CD4-positive, alpha-beta T cell treated with Interleukin-17A for 4 hours (primary cell): ENCODE results near the gene SAMD4A.
"Not testable (repeated sequence)": the region's sequence is repeated elsewhere in the genome, so short reads cannot be mapped to it uniquely, and the experiment has no call there.

Experiments used
- DNase-seq: peaks from one replicate; pipeline ENCODE4 v3.0.0-alpha.2; 2020; ENCODE audit warnings: mixed read lengths

The SAMD4A gene

DNA sequence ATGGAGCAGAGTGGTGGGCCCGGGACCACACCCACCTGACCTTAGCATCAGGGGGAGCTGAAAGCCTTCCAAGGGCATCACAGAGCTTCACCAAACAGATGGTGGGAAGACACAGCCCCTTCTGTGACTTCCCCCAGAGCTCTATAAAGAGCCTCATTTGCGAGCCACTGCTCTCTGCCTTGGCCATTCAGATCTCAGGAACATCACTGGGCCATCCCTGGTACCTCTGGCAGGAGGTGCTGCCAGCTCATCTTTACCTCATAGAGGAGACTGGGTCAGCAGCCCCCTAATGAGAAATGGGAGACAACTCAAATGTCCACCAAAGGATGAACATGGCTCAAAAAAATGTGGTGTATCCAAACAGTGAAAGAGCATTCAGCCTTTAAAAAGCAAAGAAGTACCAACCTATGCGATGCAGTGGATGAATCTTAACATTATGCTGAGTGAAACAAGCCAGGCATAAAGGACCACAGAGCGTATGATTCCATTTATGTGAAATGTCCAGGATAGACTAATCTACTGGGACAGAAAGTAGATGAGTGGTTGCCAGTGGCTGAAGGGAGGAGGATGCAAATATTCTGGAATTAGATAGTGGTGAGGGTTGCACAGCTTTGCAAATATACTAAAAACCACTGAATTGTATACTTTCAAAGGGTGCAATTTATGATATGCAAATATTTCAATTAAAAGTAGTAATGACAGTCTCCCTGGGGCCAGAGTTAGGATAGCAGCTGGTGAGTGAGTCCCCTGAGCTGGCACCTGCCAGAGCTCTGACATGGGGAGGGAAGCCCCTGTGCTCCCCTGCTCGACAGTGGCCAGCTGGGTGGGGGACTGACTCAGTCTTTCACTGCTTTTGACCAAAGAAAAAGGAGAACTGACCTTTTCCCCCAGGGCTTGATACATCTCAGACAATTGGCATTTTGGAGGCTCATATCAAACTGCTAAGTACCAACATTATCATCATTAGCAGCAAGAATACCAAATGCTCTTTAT is 219.1 kb downstream of the SAMD4A start:
- DNase-seq: no peak

GRCh38 chr14:54786838-54787237 is 219.9 kb downstream of the SAMD4A start:
- no peak for DNase-seq

DNA sequence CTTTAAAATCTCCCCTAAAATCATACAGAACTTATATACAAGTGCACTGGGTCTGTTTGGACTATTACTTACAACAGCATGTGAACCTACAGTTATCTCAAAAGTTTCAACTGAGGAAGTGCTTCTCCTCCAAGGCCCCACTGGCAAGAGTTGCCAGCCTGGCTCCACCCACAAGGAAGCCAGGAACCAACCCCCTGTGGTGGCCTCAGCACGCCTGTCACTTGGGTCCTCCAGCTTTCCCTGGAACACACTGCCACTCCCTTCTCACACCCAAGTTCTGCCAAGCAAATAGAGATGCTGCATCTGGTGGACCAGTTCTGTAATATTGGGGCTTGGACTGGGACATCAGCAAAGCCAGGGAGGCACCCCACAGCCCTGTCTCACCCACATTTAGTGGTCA is 220.3 kb downstream of the SAMD4A start:
- DNase-seq: no peak

DNA sequence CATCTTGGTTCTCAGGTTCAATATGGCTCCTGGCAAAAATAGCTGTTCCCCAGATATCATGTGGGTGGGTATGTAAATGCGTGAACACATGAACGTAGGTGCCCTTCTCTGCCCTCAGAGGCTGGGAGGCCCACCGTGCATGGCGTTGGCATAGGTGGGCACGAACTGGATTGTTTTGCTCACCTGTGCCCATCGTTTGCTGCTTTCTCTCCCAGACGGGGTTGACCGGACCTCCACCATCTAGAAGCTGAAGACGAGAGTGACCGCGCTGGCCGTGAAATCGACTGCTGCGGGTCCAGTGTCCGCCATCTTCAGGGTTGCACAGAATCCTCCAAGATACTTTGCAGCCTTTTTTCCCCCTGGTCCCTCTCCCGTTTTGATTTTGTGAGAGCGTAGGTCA is 221.8 kb downstream of the SAMD4A start:
- DNase-seq: no peak

DNA sequence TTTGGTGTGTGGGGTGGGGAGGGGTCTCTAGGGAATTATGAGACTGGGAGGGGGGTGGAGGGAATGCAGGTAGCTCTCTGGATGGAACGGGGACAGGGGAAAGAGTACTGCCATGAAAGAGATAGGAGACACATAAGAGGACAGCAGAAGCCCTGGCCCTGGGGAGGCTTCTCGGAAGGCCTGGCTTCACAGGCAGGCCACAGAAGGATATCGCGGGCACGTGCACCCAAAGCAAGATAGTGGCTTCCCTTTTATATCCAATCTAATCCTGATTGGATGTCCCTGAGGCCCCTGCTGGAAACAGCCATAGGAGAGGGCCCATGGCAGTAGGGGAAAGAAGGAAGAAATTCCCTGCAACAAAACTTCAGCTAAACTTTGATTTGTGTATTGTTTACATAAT is 222.2 kb downstream of the SAMD4A start:
- no peak for DNase-seq

DNA sequence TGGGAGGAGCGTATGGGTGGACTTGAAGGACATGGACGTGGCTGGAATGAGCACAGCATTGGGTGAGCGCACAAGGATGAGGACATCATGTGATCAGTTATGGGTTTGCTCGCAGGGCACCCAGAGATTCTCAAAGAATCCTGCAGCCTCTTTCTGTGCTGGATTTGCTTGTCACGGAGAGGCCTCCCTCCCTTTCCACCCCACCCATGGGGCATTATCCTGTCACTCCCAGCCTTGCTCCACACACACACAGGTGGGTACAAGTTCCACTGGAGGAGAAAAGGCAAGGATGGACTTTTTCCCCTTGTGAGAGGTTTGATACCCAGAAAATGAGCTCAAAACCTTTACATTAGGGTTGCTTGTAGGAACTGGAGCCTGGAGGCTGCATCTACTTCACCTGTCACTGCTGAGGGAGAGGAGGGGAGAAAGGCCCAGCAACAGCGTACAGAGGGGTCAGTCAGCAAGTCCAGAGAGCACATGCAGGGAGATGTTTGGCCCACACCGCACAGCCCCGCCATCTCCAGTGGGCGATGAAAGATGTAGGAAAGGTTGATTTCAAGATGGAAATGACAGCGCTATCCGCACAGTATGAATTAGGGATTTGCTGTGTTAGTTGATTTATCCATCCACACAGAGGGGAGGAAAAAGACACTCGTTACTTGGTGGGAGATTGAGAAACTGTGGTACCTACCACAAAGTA is 223.0 kb downstream of the SAMD4A start:
- DNase-seq: no peak

- DNase-seq: no peak
Measured at GRCh38 chr14:54791001-54791400, 224.1 kb downstream of the SAMD4A start.

GRCh38 chr14:54792288-54792687 is 225.4 kb downstream of the SAMD4A start:
- no peak for DNase-seq

DNA sequence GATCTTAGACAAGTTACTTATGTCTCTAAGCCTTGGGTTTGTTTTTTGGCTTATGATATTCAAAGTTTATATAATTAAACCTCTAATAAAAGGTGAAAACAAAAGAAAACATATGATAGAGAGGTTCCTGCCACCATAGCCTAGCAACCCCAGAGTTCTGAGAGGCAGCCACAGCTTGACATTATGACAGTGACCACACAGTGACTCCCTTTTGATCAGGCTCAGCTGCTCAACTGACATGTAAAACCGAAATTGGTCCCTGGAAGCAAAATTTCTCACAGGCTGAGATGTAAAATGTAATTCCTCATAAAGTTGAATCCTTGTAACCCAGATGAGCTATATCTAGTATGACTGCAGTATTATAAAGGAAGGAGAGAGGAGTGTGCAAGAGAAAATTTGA is 227.2 kb downstream of the SAMD4A start:
- DNase-seq: no peak

DNA sequence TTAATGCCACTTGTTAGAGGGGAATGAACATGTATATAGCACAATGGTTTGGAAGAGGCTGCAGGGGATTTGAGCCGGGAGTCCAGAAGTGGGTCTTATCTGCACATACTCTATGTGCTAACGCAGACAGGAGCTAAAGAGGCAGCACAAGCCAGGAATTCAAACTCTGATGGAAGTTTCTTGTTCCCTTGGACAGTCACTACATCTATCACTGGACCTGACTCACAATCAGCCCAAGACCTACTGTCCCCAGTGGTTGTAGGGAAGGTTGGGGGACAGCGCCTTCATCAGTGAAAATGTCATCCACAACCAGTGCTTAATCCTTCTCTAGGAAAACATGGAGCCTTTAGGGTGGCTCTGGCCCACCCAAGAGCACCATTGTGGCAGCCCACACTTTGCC is 227.9 kb downstream of the SAMD4A start:
- DNase-seq: no peak

GRCh38 chr14:54796961-54797360 is 230.0 kb downstream of the SAMD4A start:
- DNase-seq: no peak

DNA sequence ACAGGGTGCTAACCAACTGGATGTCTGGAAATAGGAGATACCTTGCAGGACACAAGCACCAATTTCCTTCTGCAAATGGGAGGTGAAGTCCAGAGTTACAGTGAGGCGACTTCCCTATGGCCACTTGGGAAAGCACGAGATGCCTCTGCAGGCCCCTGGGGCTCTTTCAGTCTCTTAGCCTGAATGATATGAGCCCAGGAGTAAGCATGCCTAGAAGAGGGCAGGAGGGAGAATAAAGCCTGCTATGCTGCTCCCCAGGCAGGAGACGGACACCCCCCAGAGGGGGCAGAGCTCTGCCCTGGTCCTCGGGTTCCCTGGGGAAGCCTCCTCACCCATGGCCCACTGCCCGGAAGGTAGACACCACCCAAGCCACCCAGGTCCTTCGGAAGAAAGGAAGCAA is 230.6 kb downstream of the SAMD4A start:
- no peak for DNase-seq

DNA sequence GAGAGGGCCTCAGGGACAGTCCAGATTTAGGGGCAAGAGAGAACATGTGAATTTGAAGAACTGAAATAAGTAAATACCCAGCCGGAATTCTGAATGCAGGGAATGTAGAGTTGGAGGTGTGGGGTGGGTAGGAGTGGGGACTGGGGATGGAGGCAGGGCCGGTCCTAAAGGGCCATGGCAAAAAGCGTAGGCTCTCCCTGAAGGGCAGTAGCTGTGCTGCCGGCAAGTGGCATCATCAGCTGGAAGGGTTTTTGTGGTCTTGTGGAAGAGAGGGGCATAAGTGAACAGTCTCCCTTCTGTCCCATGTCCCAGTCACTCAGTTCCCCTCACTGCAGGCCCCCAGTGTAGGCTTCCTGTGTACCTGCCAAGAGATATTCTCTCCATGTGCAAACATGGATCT is 231.1 kb downstream of the SAMD4A start:
- DNase-seq: no peak

GRCh38 chr14:54798465-54799124 is 231.7 kb downstream of the SAMD4A start:
- no peak for DNase-seq

- not testable (repeated sequence) for DNase-seq
Measured at GRCh38 chr14:54801482-54801881, 234.6 kb downstream of the SAMD4A start.

- DNase-seq: no peak
Measured at GRCh38 chr14:54803396-54803795, 236.5 kb downstream of the SAMD4A start.

GRCh38 chr14:54803926-54804537 is 237.1 kb downstream of the SAMD4A start:
- DNase-seq: no peak

DNA sequence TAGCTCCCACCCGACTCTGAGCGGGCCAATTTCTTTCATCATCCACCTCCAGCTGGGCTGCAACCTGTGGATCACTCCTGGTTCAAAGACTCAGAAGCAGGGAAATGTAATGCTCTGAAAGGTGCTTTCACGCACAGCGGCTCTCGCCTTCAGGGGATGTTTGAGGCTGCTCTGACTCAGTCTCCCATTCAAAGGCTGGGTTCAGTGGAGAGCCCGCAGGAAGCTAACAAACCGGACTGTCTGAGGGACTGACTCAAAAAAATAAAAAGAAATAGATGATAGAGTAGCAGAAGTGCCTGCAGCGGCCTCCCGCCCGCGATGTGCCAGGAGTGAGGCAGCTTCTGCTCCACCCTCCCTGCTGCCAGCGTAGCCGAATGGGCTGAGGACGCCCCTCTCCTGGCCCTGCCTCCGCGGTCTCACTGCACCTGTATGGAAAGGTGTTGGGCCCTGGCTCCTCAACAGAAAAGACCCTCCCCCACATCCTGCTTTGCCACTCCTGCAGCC is 237.7 kb downstream of the SAMD4A start:
- DNase-seq: no peak

DNA sequence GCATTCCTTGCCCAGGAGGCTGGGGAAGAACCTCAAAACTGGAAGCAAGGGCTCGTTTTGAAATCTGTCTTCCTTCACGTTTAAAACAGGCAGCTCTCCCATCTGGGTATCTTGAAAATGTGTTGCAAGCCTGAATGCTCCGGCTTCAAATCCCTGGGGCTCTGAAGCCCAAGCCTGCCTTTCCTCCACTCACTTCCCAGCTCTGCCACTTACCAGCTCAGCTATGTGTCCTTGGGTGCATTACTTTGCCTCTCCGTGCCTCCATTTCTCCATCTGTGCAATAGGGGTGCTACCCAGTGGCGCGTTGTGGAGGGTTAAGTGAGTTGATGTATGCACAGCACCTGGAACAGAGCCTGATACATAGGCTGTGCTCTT is 238.1 kb downstream of the SAMD4A start:
- no peak for DNase-seq

- peak; percentile 81 for DNase-seq
Measured at GRCh38 chr14:54805445-54806322, 238.8 kb downstream of the SAMD4A start.

GRCh38 chr14:54806616-54807015 is 239.7 kb downstream of the SAMD4A start:
- no peak for DNase-seq

DNA sequence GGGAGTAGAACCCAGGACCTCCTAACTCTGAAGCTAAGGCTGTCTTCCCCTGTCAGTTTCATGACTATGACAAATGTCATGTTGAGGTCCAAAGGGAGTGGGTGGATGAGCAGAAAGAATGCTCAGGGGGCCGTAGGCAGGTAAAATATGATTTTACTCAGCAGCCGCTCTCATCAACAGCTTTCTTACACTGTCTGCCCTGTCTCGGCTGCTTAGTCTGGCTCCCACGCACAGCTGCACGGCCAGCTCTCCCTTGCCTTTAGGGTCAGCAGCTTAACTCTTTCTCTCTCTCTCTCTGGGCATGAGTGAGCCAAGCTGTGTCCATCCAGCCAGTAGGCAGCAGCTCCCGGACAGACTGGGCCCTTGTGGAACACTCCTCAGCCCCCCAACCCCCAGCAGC is 240.5 kb downstream of the SAMD4A start:
- no peak for DNase-seq
